D341Med (cell line): ENCODE results near the gene PCDHGA12.
"Not testable (repeated sequence)": the region's sequence is repeated elsewhere in the genome, so short reads cannot be mapped to it uniquely, and the experiment has no call there.

Source experiments
- DNase-seq: peaks from one replicate; pipeline ENCODE4 v3.0.0; 2012; ENCODE audit warnings: low spot score

PCDHGA12 gene

GRCh38 chr5:141407790-141408505 lies 22.4 kb upstream of the PCDHGA12 start, which contains the start of gene PCDHGB6:
Gene PCDHGB6, plus strand, starts transcription at chr5:141408021. Its CDS starts 182 bp downstream, at chr5:141408203.
- DNase-seq, result not testable (repeated sequence)

GRCh38 chr5:141409598-141410306 lies 20.6 kb upstream of the PCDHGA12 start:
- DNase-seq, result no peak

GRCh38 chr5:141411575-141411974 lies 18.7 kb upstream of the PCDHGA12 start:
- DNase-seq, result no peak

GRCh38 chr5:141412854-141413539 lies 17.3 kb upstream of the PCDHGA12 start, which contains the start of gene PCDHGA10:
Gene PCDHGA10, plus strand, starts transcription at chr5:141412987. Its CDS starts 189 bp downstream, at chr5:141413176.
- DNase-seq, result no peak

- DNase-seq, result no peak
These were observed 16.7 kb upstream of the PCDHGA12 start for GRCh38 chr5:141413540-141414069.

GRCh38 chr5:141414548-141415274 lies 15.6 kb upstream of the PCDHGA12 start:
- not testable (repeated sequence) for DNase-seq

DNA sequence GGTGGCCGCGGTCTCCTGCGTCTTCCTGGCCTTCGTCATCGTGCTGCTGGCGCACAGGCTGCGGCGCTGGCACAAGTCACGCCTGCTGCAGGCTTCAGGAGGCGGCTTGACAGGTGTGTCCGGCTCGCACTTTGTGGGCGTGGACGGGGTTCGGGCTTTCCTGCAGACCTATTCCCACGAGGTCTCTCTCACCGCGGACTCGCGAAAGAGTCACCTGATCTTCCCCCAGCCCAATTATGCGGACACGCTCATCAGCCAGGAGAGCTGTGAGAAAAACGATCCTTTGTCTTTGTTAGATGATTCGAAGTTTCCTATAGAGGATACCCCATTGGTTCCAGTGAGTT lies 15.1 kb upstream of the PCDHGA12 start:
- not testable (repeated sequence) for DNase-seq

DNA sequence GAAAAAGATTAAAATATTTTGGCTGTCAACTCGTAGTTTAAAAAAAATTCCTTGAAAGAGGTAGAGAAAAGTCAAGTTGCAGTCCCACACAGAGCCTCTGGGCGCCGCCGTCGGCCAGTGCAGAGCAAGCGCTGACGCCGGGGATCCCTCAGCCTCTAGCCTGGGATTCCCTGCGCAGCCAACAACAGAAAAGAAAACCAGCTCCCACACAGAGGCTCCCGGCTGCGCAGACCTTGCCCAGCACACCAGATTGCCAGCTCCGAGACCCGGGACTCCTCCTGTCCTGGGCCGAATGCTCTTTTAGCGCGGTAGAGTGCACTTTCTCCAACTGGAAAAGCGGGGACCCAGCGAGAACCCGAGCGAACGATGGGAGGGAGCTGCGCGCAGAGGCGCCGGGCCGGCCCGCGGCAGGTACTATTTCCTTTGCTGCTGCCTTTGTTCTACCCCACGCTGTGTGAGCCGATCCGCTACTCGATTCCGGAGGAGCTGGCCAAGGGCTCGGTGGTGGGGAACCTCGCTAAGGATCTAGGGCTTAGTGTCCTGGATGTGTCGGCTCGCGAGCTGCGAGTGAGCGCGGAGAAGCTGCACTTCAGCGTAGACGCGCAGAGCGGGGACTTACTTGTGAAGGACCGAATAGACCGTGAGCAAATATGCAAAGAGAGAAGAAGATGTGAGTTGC lies 12.7 kb upstream of the PCDHGA12 start, which contains the start of gene PCDHGB7:
Gene PCDHGB7 (plus strand): TSS at position 184 of the 679 bp plus-strand sequence. CDS start 183 bp downstream, at position 367.
- not testable (repeated sequence) for DNase-seq

DNA sequence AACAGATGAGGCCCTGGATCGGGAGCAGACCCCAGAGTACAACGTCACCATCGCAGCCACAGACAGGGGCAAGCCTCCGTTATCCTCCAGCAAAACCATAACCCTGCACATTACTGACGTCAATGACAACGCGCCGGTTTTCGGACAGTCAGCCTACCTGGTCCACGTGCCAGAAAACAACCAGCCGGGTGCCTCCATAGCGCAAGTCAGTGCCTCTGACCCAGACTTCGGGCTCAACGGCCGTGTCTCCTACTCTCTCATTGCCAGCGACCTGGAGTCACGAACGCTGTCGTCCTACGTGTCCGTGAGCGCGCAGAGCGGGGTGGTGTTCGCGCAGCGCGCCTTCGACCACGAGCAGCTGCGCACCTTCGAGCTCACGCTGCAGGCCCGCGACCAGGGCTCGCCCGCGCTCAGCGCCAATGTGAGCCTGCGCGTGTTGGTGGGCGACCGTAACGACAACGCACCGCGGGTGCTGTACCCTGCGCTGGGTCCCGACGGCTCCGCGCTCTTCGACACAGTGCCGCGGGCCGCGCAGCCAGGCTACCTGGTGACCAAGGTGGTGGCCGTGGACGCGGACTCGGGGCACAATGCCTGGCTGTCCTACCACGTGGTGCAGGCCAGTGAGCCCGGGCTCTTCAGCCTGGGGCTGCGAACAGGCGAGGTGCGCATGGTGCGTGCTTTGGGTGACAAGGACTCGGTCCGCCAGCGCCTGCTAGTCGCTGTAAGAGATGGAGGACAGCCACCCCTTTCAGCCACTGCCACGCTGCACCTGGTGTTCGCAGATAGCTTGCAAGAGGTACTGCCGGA lies 11.0 kb upstream of the PCDHGA12 start:
- no peak for DNase-seq

DNA sequence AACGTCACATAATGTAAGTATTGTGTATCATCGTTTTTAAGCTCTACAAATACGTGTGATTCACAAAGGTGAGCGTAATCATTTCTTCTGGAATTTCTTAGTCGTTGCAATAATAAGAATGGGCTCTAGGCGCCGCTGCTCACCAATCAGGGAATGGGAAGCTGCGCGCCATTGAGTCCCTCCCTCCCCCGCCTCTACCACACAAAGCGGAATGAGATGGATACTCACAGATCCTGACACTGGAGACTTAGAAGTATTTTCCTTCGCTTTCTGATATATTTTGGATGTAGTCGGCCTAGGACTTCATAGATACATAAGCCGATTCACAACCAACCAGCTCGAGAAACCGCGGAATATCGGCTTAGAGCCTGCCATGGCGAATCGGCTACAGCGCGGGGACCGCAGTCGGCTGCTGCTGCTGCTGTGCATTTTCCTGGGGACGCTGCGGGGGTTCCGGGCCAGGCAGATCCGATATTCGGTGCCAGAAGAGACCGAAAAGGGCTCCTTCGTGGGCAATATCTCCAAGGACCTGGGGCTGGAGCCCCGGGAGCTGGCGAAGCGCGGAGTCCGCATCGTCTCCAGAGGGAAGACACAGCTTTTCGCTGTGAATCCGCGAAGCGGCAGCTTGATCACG lies 9.3 kb upstream of the PCDHGA12 start, which contains the start of gene PCDHGA11:
Gene PCDHGA11 (plus strand): TSS at position 197 of the 634 bp plus-strand sequence. CDS start 177 bp downstream, at position 374.
- DNase-seq, result no peak

GRCh38 chr5:141421489-141421855 lies 8.8 kb upstream of the PCDHGA12 start:
- DNase-seq, result no peak

DNA sequence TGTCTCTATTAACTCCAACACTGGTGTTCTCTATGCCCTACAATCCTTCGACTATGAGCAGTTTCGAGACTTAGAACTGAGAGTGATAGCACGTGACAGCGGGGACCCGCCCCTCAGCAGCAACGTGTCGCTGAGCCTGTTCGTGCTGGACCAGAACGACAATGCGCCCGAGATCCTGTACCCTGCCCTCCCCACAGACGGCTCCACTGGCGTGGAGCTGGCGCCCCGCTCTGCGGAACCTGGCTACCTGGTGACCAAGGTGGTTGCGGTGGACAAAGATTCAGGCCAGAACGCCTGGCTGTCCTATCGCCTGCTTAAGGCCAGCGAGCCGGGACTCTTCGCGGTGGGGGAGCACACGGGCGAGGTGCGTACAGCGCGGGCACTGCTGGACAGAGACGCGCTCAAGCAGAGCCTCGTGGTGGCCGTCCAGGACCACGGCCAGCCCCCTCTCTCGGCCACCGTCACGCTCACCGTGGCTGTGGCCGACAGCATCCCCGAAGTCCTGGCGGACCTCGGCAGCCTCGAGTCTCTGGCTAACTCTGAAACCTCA lies 7.5 kb upstream of the PCDHGA12 start:
- DNase-seq, result no peak

DNA sequence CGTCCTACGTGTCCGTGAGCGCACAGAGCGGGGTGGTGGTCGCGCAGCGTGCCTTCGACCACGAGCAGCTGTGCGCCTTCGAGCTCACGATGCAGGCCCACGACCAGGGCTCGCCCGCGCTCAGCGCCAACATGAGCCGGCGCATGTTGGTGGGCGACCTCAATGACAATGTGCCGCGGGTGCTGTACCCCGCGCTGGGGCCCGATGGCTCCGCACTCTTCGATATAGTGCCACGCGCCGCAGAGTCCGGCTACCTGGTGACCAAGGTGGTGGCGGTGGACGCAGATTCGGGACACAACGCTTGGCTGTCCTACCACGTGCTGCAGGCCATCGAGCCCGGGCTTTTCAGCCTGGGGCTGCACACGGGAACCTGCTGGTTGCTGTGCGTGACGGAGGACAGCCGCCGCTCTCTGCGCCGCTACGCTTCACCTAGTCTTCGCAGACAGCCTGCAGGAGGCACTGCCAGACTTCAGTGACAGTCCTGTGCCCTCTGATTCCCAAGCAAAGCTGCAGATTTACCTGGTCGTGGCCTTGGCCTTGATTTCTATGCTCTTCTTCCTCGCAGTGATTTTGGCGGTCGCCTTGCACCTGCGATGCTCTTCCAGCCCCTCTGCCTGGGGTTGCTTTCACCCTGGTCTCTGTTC lies 2.4 kb upstream of the PCDHGA12 start:
- DNase-seq, result no peak

DNA sequence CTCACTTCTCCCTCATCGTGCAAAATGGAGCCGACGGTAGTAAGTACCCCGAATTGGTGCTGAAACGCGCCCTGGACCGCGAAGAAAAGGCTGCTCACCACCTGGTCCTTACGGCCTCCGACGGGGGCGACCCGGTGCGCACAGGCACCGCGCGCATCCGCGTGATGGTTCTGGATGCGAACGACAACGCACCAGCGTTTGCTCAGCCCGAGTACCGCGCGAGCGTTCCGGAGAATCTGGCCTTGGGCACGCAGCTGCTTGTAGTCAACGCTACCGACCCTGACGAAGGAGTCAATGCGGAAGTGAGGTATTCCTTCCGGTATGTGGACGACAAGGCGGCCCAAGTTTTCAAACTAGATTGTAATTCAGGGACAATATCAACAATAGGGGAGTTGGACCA lies 979 bp downstream of the PCDHGA12 start:
- DNase-seq, result no peak

GRCh38 chr5:141432308-141432707 lies 2.0 kb downstream of the PCDHGA12 start:
- DNase-seq, result not testable (repeated sequence)

DNA sequence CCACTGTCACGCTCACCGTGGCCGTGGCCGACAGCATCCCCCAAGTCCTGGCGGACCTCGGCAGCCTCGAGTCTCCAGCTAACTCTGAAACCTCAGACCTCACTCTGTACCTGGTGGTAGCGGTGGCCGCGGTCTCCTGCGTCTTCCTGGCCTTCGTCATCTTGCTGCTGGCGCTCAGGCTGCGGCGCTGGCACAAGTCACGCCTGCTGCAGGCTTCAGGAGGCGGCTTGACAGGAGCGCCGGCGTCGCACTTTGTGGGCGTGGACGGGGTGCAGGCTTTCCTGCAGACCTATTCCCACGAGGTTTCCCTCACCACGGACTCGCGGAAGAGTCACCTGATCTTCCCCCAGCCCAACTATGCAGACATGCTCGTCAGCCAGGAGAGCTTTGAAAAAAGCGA lies 2.4 kb downstream of the PCDHGA12 start:
- DNase-seq, result not testable (repeated sequence)

- no peak for DNase-seq
These were observed 3.7 kb downstream of the PCDHGA12 start for GRCh38 chr5:141434006-141434405.

GRCh38 chr5:141437221-141437620 lies 6.9 kb downstream of the PCDHGA12 start:
- no peak for DNase-seq
